ENCODE measurements around the gene ADAMTSL4. TPM values are rescaled to one million over a fixed set of nuclear protein-coding genes. Genes with fewer than 3 reads are reported as not detected.
"Not testable (repeated sequence)": the region's sequence is repeated elsewhere in the genome, so short reads cannot be mapped to it uniquely, and the experiment has no call there.

The ADAMTSL4 gene
- total and polyA plus RNA-seq, 2 experiments from 2014 or later = 44.2 to 51.9 TPM

DNA sequence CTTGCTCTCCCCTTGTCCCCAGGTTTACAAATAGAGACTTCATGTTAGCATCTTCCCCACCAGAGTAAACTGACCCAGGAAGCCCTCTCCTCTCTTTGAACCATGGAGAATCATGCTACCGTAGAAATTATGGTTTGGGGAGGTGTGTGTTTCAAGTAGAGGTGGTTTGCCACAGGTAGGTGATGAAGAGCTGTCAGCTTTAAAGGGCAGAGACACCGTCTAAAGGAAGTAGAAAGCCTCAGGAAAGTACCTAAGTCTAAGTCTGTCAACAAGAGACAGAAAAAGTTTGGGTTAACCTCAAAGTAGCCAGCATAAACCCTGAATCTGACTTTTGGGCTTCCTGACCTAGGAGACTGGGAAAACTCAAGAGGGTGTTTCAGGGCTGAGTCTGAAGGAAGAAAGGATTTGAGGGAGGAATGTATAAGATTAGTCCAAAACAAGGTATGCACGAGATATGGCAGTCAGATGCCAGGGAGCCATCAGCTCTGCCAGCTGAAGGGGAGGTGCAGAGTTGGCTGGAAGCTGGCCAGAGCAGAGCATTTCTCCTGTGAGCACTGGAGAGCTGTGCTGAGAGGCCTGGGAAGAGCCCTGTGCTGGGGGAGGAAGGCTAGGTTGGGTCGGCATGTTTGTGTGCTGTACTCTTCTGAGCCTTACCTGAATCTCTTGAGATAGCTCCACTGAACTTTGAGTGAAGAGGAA, 14.3 kb downstream of the ADAMTSL4 start:
- no peak overlapping the region for H3K4me3 ChIP-seq
- H3K4me1 ChIP-seq (ENCODE audit: low read depth) = peaks cover 47% of the 10 kb centered on the region

DNA sequence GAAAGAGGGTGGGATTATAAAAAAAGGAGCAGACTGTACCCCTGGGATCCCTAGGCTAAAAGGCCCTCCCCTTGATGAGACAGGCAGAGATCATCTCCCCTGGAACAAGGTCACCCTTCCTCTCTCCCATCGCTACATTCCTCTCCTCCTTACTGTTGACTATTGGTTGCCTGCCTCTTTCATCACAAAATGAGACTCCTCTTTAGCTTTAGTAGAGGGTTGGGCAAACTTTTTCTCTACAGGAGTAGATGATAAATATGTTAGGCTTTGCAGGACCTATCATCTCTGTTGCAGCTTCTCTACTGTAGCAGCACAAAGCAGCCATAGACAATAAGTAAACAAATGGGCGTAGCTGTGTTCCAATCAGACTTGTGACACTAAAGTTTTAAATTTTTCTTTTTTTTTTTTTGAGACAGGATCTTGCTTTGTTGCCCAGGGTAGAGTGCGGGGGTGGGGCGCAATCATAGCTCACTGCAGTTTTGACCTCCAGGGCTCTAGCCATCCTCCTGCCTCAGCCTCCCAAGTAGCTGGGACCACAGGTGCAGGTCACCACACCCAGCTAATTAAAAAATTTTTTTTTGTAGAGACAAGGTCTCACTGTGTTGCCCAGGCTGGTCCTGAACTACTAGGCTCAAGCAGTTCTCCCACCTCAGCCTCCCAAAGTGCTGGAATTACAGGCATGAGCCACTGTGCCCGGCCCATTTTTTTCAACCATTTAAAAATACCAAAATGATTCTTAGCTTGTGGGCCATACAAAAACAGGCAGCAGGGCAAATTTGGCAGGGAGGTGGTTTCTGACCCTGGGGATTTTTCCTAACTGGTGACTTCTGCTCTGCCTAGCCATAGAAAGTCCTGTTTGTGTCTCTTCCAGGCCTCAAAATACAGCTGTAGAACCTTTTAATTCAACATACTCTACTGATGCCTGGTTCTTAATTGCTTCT, 15.1 kb downstream of the ADAMTSL4 start:
- Histone ChIP-seq H3K27ac (peak overlapping the region; percentile 99), H3K36me3 (no peaks in the 10 kb centered on the region), H3K4me1 (ENCODE audit: low read depth) (peaks cover 52% of the 10 kb centered on the region), H3K4me3 (no peak overlapping the region), H3K9me3 (ENCODE audit: low read depth) (no peaks in the 10 kb centered on the region), H3K27me3 (no peaks in the 10 kb centered on the region)
- DNase-seq (ENCODE audit: low read depth in 1 of 2, low spot score in 1 of 2) = peak in 1 of 2 donors; percentile 53
- TF ChIP-seq, protein P1, sequence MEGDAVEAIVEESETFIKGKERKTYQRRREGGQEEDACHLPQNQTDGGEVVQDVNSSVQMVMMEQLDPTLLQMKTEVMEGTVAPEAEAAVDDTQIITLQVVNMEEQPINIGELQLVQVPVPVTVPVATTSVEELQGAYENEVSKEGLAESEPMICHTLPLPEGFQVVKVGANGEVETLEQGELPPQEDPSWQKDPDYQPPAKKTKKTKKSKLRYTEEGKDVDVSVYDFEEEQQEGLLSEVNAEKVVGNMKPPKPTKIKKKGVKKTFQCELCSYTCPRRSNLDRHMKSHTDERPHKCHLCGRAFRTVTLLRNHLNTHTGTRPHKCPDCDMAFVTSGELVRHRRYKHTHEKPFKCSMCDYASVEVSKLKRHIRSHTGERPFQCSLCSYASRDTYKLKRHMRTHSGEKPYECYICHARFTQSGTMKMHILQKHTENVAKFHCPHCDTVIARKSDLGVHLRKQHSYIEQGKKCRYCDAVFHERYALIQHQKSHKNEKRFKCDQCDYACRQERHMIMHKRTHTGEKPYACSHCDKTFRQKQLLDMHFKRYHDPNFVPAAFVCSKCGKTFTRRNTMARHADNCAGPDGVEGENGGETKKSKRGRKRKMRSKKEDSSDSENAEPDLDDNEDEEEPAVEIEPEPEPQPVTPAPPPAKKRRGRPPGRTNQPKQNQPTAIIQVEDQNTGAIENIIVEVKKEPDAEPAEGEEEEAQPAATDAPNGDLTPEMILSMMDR (IDR thresholded peaks at IDR 0.05; ENCODE audit: low read depth, low read length) = no peak

More for the DNA sequence above, 14.3 kb downstream of the ADAMTSL4 start:
- Histone ChIP-seq H3K27ac (peak overlapping the region; percentile 99), H3K27me3 (no peaks in the 10 kb centered on the region), H3K9me3 (ENCODE audit: low read depth) (no peaks in the 10 kb centered on the region), H3K36me3 (no peaks in the 10 kb centered on the region)
- DNase-seq (ENCODE audit: low read depth in 1 of 2, low spot score in 1 of 2) = peak in 1 of 2 donors; percentile 56
- TF ChIP-seq, protein P1 (IDR thresholded peaks at IDR 0.05; ENCODE audit: low read depth, low read length) = no peak

DNA sequence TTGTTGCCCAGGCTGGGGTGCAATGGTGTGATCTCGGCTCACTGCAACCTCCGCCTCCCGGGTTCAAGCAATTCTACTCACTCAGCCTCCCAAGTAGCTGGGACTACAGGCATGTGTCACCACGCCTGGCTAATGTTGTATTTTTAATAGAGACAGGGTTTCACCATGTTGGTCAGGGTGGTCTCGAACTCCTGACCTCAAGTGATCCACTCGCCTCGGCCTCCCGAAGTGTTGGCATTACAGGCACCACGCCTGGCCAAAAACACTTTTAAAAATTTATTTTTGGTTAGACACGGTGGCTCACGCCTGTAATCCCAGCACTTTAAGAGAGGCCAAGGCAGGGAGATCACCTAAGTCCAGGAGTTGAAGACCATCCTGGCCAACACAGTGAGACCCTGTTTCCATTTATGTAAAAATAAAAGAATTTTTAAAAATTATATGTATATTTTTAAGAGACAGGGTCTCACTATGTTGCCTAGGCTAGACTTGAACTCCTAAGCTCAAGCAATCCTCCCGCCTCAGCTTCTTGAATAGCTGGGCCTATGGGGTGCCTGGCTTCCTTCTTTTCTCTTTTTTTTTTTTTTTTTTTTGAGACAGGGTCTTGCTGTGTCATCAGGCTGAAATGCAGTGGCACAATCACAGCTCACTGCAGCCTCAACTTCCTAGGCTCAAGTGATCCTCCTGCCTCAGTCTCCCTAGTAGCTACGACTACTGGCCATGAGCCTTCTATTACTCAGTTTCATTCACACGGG, 16.2 kb downstream of the ADAMTSL4 start:
- not testable (repeated sequence) for H3K27me3 ChIP-seq; DNase-seq (ENCODE audit: low read depth in 1 of 2, low spot score in 1 of 2); H3K9me3 ChIP-seq (ENCODE audit: low read depth); H3K36me3 ChIP-seq; H3K4me3 ChIP-seq
- Histone ChIP-seq H3K27ac (peak overlapping the region; percentile 99), H3K4me1 (ENCODE audit: low read depth) (peaks cover 52% of the 10 kb centered on the region)

DNA sequence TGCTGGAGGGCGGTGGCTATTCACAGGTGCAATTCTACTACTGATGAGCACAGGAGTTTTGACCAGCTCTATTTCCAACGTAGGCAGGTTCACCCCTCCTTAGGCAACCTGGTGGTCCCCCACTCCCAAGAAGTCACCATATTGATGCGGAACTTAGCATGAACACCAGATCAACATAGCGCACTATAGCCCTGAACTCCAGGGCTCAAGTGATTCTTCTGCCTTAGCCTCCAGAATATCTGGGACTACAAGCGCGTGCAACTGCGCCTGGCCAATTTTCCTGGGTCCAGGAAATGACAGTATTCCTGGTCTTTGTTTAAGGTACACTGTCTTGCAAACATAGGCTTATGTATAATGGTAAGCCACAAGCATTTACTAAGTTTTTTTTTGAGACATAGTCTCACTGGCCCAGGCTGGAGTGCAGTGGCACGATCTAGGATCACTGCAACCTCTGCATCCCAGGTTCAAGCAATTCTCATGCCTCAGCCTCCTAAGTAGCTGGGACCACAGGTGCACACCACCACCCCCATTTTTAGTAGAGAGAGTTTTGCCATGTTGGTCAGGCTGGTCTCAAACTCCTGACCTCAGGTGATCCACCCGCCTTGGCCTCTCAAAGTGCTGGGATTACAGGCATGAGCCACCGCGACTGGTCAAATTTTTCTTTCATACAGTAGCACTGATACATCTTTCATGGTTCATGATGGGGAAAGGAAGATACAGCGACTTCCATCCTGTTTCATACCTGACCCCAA, 17.6 kb downstream of the ADAMTSL4 start:
- H3K9me3 ChIP-seq (ENCODE audit: low read depth) = no peaks in the 10 kb centered on the region
- H3K36me3 ChIP-seq = no peaks in the 10 kb centered on the region
- no peaks in the 10 kb centered on the region for H3K27me3 ChIP-seq
- H3K4me3 ChIP-seq = no peak overlapping the region
- H3K27ac ChIP-seq = peak overlapping the region; percentile 95
- no peak for DNase-seq (ENCODE audit: low read depth in 1 of 2, low spot score in 1 of 2)
- TF ChIP-seq, protein P1 (IDR thresholded peaks at IDR 0.05; ENCODE audit: low read depth, low read length) = no peak
- H3K4me1 ChIP-seq (ENCODE audit: low read depth) = peaks cover 48% of the 10 kb centered on the region

DNA sequence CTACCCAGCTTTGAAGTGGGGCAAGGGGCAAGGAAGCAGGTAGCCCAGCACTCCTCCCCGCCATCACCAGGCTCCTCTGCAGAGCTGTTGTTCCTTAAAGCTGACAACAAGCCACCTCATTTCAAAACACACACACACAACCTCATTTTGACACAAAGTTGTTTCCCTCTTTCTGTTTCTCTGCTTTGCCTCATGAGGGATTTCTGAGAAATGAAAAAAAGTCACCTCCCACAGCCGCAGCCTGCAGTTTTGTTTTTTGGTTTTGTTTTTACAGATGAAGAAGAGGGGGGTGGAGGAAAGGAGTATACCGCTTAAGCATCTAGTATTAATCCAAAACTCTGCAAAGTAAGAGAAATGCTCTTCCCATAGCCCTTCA, 18.1 kb downstream of the ADAMTSL4 start:
- TF ChIP-seq, protein P1 (IDR thresholded peaks at IDR 0.05; ENCODE audit: low read depth, low read length) = no peak

More for the DNA sequence above, 18.1 kb downstream of the ADAMTSL4 start:
- no peaks in the 10 kb centered on the region for H3K36me3 ChIP-seq
- H3K4me1 ChIP-seq (ENCODE audit: low read depth) = peaks cover 46% of the 10 kb centered on the region
- peak overlapping the region; percentile 95 for H3K27ac ChIP-seq
- DNase-seq (ENCODE audit: low read depth in 1 of 2, low spot score in 1 of 2) = peak in 1 of 2 donors; percentile 64
- H3K27me3 ChIP-seq = no peaks in the 10 kb centered on the region
- no peak overlapping the region for H3K4me3 ChIP-seq
- H3K9me3 ChIP-seq (ENCODE audit: low read depth) = no peaks in the 10 kb centered on the region

Data from cardiac muscle cell (in vitro differentiated cells and primary cell).